Stimulated activated CD8-positive, alpha-beta memory T cell treated with anti-CD3 and anti-CD28 coated beads, Interleukin-7, amount 100 ng/mL, for 24 hours (primary cell): ENCODE data around the gene SPACA9.
A peak's percentile ranks its signal among the peaks of the same experiment; 100 is the strongest.

ENCODE experiments used
- DNase-seq: peaks from one replicate; pipeline ENCODE4 v3.0.0-alpha.2; 2020; ENCODE audit warnings: low read depth

SPACA9 gene

GRCh38 chr9:132863096-132863495 lies 15.6 kb upstream of the SPACA9 start:
- DNase-seq, result no peak

GRCh38 chr9:132864277-132864676 lies 14.4 kb upstream of the SPACA9 start:
- DNase-seq, result no peak

GRCh38 chr9:132864691-132865090 lies 14.0 kb upstream of the SPACA9 start:
- DNase-seq, result no peak

- no peak for DNase-seq
Observed at GRCh38 chr9:132866898-132867297, 11.8 kb upstream of the SPACA9 start.

- no peak for DNase-seq
Observed at GRCh38 chr9:132869266-132869665, 9.4 kb upstream of the SPACA9 start.

GRCh38 chr9:132873403-132873802 lies 5.3 kb upstream of the SPACA9 start:
- DNase-seq, result no peak

- DNase-seq, result no peak
Observed at GRCh38 chr9:132875159-132875558, 3.5 kb upstream of the SPACA9 start.

GRCh38 chr9:132876849-132877248 lies 1.8 kb upstream of the SPACA9 start:
- no peak for DNase-seq

- no peak for DNase-seq
Observed at GRCh38 chr9:132877458-132877823, 1.3 kb upstream of the SPACA9 start.

GRCh38 chr9:132877824-132878694 lies 639 bp upstream of the SPACA9 start, which contains the start of gene AK8:
Gene AK8 (minus strand): TSS chr9:132878284. CDS start chr9:132878255, 29 bp downstream.
- peak; percentile 62 for DNase-seq

GRCh38 chr9:132879457-132880323 lies 992 bp downstream of the SPACA9 start:
- DNase-seq, result no peak

GRCh38 chr9:132880324-132880661 lies 1.6 kb downstream of the SPACA9 start:
- no peak for DNase-seq

- no peak for DNase-seq
Observed at GRCh38 chr9:132881826-132882225, 3.1 kb downstream of the SPACA9 start.

GRCh38 chr9:132882616-132883015 lies 3.9 kb downstream of the SPACA9 start:
- no peak for DNase-seq

- no peak for DNase-seq
Observed at GRCh38 chr9:132883349-132884294, 4.9 kb downstream of the SPACA9 start.

- no peak for DNase-seq
Observed at GRCh38 chr9:132885720-132886333, 7.1 kb downstream of the SPACA9 start.

GRCh38 chr9:132886334-132886725 lies 7.6 kb downstream of the SPACA9 start:
- no peak for DNase-seq

- DNase-seq, result no peak
Observed at GRCh38 chr9:132887181-132888120, 8.8 kb downstream of the SPACA9 start.

- DNase-seq, result no peak
Observed at GRCh38 chr9:132888151-132888550, 9.5 kb downstream of the SPACA9 start.

GRCh38 chr9:132892400-132892799 lies 13.7 kb downstream of the SPACA9 start:
- no peak for DNase-seq
